Neural progenitor cell (in vitro differentiated cells): ENCODE data around the gene TLR9.

Source experiments
- CTCF ChIP-seq: fragments of 200-600 bp; sonication (generic); IDR thresholded peaks from 2 replicates; pipeline ENCODE4 v1.5.1; 2017; ENCODE audit warnings: antibody characterized with exemption, mild to moderate bottlenecking
- EZH2 ChIP-seq: fragments of 200-600 bp; sonication (generic); IDR thresholded peaks from 2 replicates; pipeline ENCODE4 v1.6.1; 2017; ENCODE audit warnings: antibody characterized with exemption, mild to moderate bottlenecking, moderate library complexity
- EZH2phosphoT487 ChIP-seq: fragments of 200-600 bp; sonication (generic); IDR thresholded peaks from 2 replicates; pipeline ENCODE4 v1.6.1; 2017; ENCODE audit warnings: antibody characterized with exemption

- no peak for TF ChIP-seq CTCF
- TF ChIP-seq EZH2: no peak
- TF ChIP-seq EZH2phosphoT487: no peak
Observed at GRCh38 chr3:52222319-52223221, 2.9 kb downstream of the TLR9 start.
